Measurements from ENCODE around the gene CLDN8. TPM values are rescaled to one million over a fixed set of nuclear protein-coding genes. Genes with fewer than 3 reads are reported as not detected.

CLDN8 gene
- polyA plus RNA-seq, 2 of the 4 experiments (the other 2 are of a cell fraction), result not detected

DNA sequence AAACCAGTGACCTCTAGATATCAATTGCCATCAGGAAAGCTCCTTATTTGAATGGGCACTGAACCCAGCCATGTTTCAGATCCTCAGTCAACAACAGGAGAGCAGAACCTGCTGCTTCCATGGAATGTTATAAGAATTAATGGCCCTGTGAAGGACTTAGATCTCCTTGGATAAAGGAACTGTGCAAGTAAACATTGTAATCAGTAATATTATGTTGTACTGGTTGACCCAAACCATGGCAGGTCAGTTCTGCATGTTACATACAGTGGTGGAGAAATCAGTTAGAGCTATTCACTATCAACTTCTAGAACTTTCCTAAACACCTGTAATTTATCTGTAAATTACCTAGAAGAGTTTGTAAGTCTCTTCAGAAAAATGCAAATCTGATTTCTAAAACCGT lies 11.2 kb upstream of the CLDN8 start:
- Histone ChIP-seq H3K4me1 (no peaks in the 10 kb centered on the region), H3K27ac (no peak overlapping the region), H3K4me2 (peak overlapping the region; percentile 34; the same call in 2 of the 3 replicates), H3K9me3 (no peaks in the 10 kb centered on the region), H3K4me3 (no peak overlapping the region)
- POLR2A ChIA-PET, result no interaction called here
- TF ChIP-seq, protein P1, sequence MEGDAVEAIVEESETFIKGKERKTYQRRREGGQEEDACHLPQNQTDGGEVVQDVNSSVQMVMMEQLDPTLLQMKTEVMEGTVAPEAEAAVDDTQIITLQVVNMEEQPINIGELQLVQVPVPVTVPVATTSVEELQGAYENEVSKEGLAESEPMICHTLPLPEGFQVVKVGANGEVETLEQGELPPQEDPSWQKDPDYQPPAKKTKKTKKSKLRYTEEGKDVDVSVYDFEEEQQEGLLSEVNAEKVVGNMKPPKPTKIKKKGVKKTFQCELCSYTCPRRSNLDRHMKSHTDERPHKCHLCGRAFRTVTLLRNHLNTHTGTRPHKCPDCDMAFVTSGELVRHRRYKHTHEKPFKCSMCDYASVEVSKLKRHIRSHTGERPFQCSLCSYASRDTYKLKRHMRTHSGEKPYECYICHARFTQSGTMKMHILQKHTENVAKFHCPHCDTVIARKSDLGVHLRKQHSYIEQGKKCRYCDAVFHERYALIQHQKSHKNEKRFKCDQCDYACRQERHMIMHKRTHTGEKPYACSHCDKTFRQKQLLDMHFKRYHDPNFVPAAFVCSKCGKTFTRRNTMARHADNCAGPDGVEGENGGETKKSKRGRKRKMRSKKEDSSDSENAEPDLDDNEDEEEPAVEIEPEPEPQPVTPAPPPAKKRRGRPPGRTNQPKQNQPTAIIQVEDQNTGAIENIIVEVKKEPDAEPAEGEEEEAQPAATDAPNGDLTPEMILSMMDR (IDR thresholded peaks at IDR 0.05), result no peak
- TF ChIP-seq ZC3H11A (IDR thresholded peaks at IDR 0.05) (no peak), ZSCAN20 (CRISPR knock-in tag; IDR thresholded peaks at IDR 0.05) (no peak), ZNF302 (CRISPR knock-in tag; IDR thresholded peaks at IDR 0.05) (no peak)
- CTCF ChIA-PET, result interaction anchor here (1.2 kb wide), 1 partner anchor 31 kb away, joined by 3 read pairs; no protein-coding TSS in a partner anchor
- no peak for FAIRE-seq
- 16% methylated on average over 1 of the region's 1 CpG for WGBS (ENCODE audit: missing lambda C conversion rate)
- no peak for DNase-seq (ENCODE audit: low read depth in 1 of 2, low spot score in 1 of 2)
- no peak for ATAC-seq

DNA sequence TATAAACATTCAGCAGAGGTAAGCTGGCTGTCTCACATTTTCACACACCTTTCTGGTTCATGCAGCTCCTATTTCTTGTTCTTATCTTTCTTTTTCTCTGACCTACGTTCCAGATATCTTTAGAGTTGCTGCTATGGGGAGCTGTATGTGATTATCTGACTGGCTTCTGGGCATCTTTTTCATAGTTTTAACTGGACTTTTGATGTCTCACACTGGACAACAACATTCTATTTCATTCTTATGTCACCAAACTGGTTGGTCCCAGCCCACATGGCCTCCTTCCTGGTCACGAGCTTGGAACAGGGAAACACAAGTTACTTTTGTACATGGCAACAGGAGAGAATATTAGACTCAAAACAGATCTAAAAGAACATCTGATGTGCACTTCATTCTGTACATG lies 7.7 kb upstream of the CLDN8 start:
- no peaks in the 10 kb centered on the region for H3K4me1 ChIP-seq
- DNase-seq (ENCODE audit: low read depth in 1 of 2, low spot score in 1 of 2) (no peak), FAIRE-seq (no peak), ATAC-seq (no peak)
- CTCF ChIA-PET, result no interaction called here
- POLR2A ChIA-PET, result no interaction called here
- no peaks in the 10 kb centered on the region for H3K9me3 ChIP-seq
- no peak overlapping the region for H3K4me2 ChIP-seq
- TF ChIP-seq JUNB (IDR thresholded peaks at IDR 0.05) (no peak), ZFP36 (IDR thresholded peaks at IDR 0.05; ENCODE audit: borderline replicate concordance, partially characterized antibody) (no peak), CBX8 (IDR thresholded peaks at IDR 0.05) (no peak), KDM5A (IDR thresholded peaks at IDR 0.05) (no peak), ZC3H11A (IDR thresholded peaks at IDR 0.05) (no peak)
- TF ChIP-seq, protein P2, sequence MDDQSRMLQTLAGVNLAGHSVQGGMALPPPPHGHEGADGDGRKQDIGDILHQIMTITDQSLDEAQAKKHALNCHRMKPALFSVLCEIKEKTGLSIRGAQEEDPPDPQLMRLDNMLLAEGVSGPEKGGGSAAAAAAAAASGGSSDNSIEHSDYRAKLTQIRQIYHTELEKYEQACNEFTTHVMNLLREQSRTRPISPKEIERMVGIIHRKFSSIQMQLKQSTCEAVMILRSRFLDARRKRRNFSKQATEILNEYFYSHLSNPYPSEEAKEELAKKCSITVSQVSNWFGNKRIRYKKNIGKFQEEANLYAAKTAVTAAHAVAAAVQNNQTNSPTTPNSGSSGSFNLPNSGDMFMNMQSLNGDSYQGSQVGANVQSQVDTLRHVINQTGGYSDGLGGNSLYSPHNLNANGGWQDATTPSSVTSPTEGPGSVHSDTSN (IDR thresholded peaks at IDR 0.05), result no peak
- H3K27ac ChIP-seq, result no peak overlapping the region
- no peak overlapping the region for H3K4me3 ChIP-seq
- WGBS (ENCODE audit: missing lambda C conversion rate), result 7% methylated on average over 2 of the region's 2 CpGs

DNA sequence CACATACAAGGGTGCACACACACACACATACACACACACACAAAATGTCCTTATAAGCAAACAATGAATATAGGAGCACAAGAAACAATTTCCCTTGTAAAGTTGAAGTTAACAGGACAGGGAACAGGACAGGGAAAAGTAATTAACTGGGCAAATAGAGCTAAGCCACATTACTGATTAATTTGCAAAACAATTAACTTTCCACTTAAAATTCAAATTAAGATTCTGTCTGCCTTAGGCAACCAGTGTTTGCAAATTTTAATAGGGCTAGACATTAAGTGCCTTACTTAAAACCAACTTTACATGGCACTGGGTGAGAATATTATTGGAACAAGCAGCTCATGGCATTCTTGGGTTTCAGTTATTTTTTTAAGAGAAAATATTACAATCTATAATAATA lies 6.8 kb upstream of the CLDN8 start:
- Histone ChIP-seq H3K9me3 (no peaks in the 10 kb centered on the region), H3K27ac (no peak overlapping the region), H3K4me3 (no peak overlapping the region), H3K4me2 (no peak overlapping the region), H3K4me1 (no peaks in the 10 kb centered on the region)
- DNase-seq (ENCODE audit: low read depth in 1 of 2, low spot score in 1 of 2) (no peak), FAIRE-seq (no peak), ATAC-seq (no peak)
- TF ChIP-seq MAX (IDR thresholded peaks at IDR 0.05) (no peak), HOXB13 (CRISPR knock-in tag; IDR thresholded peaks at IDR 0.05; ENCODE audit: low read depth) (no peak), FOXS1 (CRISPR knock-in tag; IDR thresholded peaks at IDR 0.05) (no peak), HDAC2 (IDR thresholded peaks at IDR 0.05) (no peak), FOSL2 (IDR thresholded peaks at IDR 0.05) (no peak), FOSL2 (CRISPR knock-in tag; IDR thresholded peaks at IDR 0.05) (no peak), NFE2L2 (conservative IDR thresholded peaks at IDR 0.05; ENCODE audit: low read length) (no peak), EHF (CRISPR knock-in tag; IDR thresholded peaks at IDR 0.05) (no peak), ZC3H11A (IDR thresholded peaks at IDR 0.05) (no peak), JUNB (IDR thresholded peaks at IDR 0.05) (no peak), ESRRA (IDR thresholded peaks at IDR 0.05; ENCODE audit: borderline replicate concordance, low read length) (no peak), FOSB (CRISPR knock-in tag; IDR thresholded peaks at IDR 0.05) (no peak), BCL3 (IDR thresholded peaks at IDR 0.05) (no peak), RNF2 (IDR thresholded peaks at IDR 0.05; ENCODE audit: borderline replicate concordance, low read depth) (no peak), BHLHE40 (IDR thresholded peaks at IDR 0.05; ENCODE audit: low read depth, low read length) (no peak), CEBPB (IDR thresholded peaks at IDR 0.05) (no peak), CBX8 (IDR thresholded peaks at IDR 0.05) (no peak)
- TF ChIP-seq, protein P2 (IDR thresholded peaks at IDR 0.05), result no peak
- TF ChIP-seq, protein P1 (IDR thresholded peaks at IDR 0.05), result no peak
- TF ChIP-seq, protein P3, sequence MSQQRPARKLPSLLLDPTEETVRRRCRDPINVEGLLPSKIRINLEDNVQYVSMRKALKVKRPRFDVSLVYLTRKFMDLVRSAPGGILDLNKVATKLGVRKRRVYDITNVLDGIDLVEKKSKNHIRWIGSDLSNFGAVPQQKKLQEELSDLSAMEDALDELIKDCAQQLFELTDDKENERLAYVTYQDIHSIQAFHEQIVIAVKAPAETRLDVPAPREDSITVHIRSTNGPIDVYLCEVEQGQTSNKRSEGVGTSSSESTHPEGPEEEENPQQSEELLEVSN (IDR thresholded peaks at IDR 0.05; ENCODE audit: borderline replicate concordance, low read depth), result no peak
- POLR2A ChIA-PET, result no interaction called here
- CTCF ChIA-PET, result no interaction called here
